Measurements from ENCODE around the gene SERPINF2. TPM values are rescaled to one million over a fixed set of nuclear protein-coding genes. Genes with fewer than 3 reads are reported as not detected.

The SERPINF2 gene
- total and polyA plus RNA-seq, 5 donors from 2014 or later, result 0.69 TPM; not detected in 4

Other genes with a start within 250 kb of the SERPINF2 start
- 193 TPM for gene INPP5K, start 226.3 kb upstream of the SERPINF2 start, total RNA-seq
- gene INPP5K, start 226.3 kb upstream of the SERPINF2 start, polyA plus RNA-seq, result 100 to 1,000 TPM; 115 to 130 (median 121) TPM
- gene PITPNA, start 180.1 kb upstream of the SERPINF2 start, total RNA-seq, result 40.5 TPM
- 10 to 100 TPM; 21.2 to 35.2 (median 26.8) TPM for gene PITPNA, start 180.1 kb upstream of the SERPINF2 start, polyA plus RNA-seq
- gene SLC43A2, start 114.0 kb upstream of the SERPINF2 start, total RNA-seq, result 6.6 TPM
- gene SLC43A2, start 114.0 kb upstream of the SERPINF2 start, polyA plus RNA-seq, result 1 to 10 TPM; 3.5 to 6.9 (median 5.2) TPM
- 1.5 TPM for gene SCARF1, start 97.1 kb upstream of the SERPINF2 start, total RNA-seq
- under 1 TPM in 1 of 4 donors, not detected in 3; 0.49 TPM for gene SCARF1, start 97.1 kb upstream of the SERPINF2 start, polyA plus RNA-seq
- 1.5 TPM for gene RILP, start 93.0 kb upstream of the SERPINF2 start, total RNA-seq
- 1 to 10 TPM; 3.7 to 7.6 (median 5.2) TPM for gene RILP, start 93.0 kb upstream of the SERPINF2 start, polyA plus RNA-seq
- gene PRPF8, start 58.0 kb upstream of the SERPINF2 start, total RNA-seq, result 405 TPM
- 100 to 1,000 TPM; 146 to 170 (median 159) TPM for gene PRPF8, start 58.0 kb upstream of the SERPINF2 start, polyA plus RNA-seq
- 0.35 TPM for gene TLCD2, start 32.5 kb upstream of the SERPINF2 start, total RNA-seq
- gene TLCD2, start 32.5 kb upstream of the SERPINF2 start, polyA plus RNA-seq, result under 1 TPM in 2 of 4 donors, not detected in 2; 0.03 to 0.17 TPM
- 48.4 TPM for gene WDR81, start 18.2 kb upstream of the SERPINF2 start, total RNA-seq
- 10 to 100 TPM; 10.6 to 15.5 (median 11.1) TPM for gene WDR81, start 18.2 kb upstream of the SERPINF2 start, polyA plus RNA-seq
- gene SERPINF1, start 19.2 kb downstream of the SERPINF2 start, total RNA-seq, result not detected
- gene SERPINF1, start 19.2 kb downstream of the SERPINF2 start, polyA plus RNA-seq, result 1 to 10 TPM in 3 of 4 donors, under 1 TPM in 1; 0.36 to 1.6 (median 1.5) TPM
- 25.8 TPM for gene SMYD4, start 87.0 kb downstream of the SERPINF2 start, total RNA-seq
- gene SMYD4, start 87.0 kb downstream of the SERPINF2 start, polyA plus RNA-seq, result 10 to 100 TPM in 3 of 4 donors, 1 to 10 TPM in 1; 7.2 to 12.5 (median 12.2) TPM
- 66.3 TPM for gene RPA1, start 87.1 kb downstream of the SERPINF2 start, total RNA-seq
- gene RPA1, start 87.1 kb downstream of the SERPINF2 start, polyA plus RNA-seq, result 10 to 100 TPM; 69.7 to 94.5 (median 81.7) TPM